Epithelial cell of esophagus (primary cell): ENCODE measurements around the gene PGLYRP4.

ENCODE experiments used
- DNase-seq: peaks from one replicate; pipeline ENCODE4 v3.0.0; 2010; ENCODE audit warnings: low read depth
- H3K4me3 ChIP-seq: 2 replicates; pipeline ENCODE4 v1.5.1; 2011; ENCODE audit warnings: mild to moderate bottlenecking, low read length, control low read depth
- CTCF ChIP-seq: IDR thresholded peaks from 2 replicates; pipeline ENCODE4 v1.5.1; 2011; ENCODE audit warnings: low read depth, mild to moderate bottlenecking, low read length, control low read depth, inconsistent platforms; ENCODE audit not compliant: insufficient read depth; ENCODE audit errors: missing control alignments

PGLYRP4 gene

GRCh38 chr1:153292185-153292584 lies 56.5 kb downstream of the PGLYRP4 start:
- H3K4me3 ChIP-seq: no peak overlapping the region
- DNase-seq: peak; percentile 61
- TF ChIP-seq CTCF: no peak

GRCh38 chr1:153291514-153291913 lies 57.1 kb downstream of the PGLYRP4 start:
- no peak overlapping the region for H3K4me3 ChIP-seq
- no peak for TF ChIP-seq CTCF
- no peak for DNase-seq

- peak; percentile 95 for DNase-seq
Observed at GRCh38 chr1:153288634-153289275, 59.9 kb downstream of the PGLYRP4 start.

More at GRCh38 chr1:153288634-153289275, 59.9 kb downstream of the PGLYRP4 start:
- H3K4me3 ChIP-seq: no peak overlapping the region
- peak; percentile 93 for TF ChIP-seq CTCF
